Measurements from ENCODE around the gene GXYLT1.
"Not testable (repeated sequence)": the region's sequence is repeated elsewhere in the genome, so short reads cannot be mapped to it uniquely, and the experiment has no call there.

The GXYLT1 gene

GRCh38 chr12:42091769-42092168 is 52.9 kb downstream of the GXYLT1 start:
- no peak for DNase-seq

- no peak for DNase-seq
Observed at GRCh38 chr12:42090899-42091298, 53.8 kb downstream of the GXYLT1 start.

- no peak for DNase-seq
Observed at GRCh38 chr12:42086031-42086430, 58.6 kb downstream of the GXYLT1 start.

GRCh38 chr12:42085594-42085993 is 59.1 kb downstream of the GXYLT1 start:
- no peak for DNase-seq

- no peak for DNase-seq
Observed at GRCh38 chr12:42084522-42084921, 60.2 kb downstream of the GXYLT1 start.

GRCh38 chr12:42076976-42077375 is 67.7 kb downstream of the GXYLT1 start:
- no peak for DNase-seq

GRCh38 chr12:42070036-42070435 is 74.6 kb downstream of the GXYLT1 start:
- DNase-seq = no peak

- DNase-seq = no peak
Observed at GRCh38 chr12:42059127-42059526, 85.5 kb downstream of the GXYLT1 start.

- DNase-seq = no peak
Observed at GRCh38 chr12:42056130-42056529, 88.5 kb downstream of the GXYLT1 start.

GRCh38 chr12:42053456-42053855 is 91.2 kb downstream of the GXYLT1 start:
- no peak for DNase-seq

GRCh38 chr12:42048980-42049379 is 95.7 kb downstream of the GXYLT1 start:
- not testable (repeated sequence) for DNase-seq

GRCh38 chr12:42039577-42039976 is 105.1 kb downstream of the GXYLT1 start:
- DNase-seq = no peak

- DNase-seq = no peak
Observed at GRCh38 chr12:42039176-42039575, 105.5 kb downstream of the GXYLT1 start.

- DNase-seq = no peak
Observed at GRCh38 chr12:42031847-42032564, 112.7 kb downstream of the GXYLT1 start.
